ENCODE measurements around the gene DBP.

The DBP gene

DNA sequence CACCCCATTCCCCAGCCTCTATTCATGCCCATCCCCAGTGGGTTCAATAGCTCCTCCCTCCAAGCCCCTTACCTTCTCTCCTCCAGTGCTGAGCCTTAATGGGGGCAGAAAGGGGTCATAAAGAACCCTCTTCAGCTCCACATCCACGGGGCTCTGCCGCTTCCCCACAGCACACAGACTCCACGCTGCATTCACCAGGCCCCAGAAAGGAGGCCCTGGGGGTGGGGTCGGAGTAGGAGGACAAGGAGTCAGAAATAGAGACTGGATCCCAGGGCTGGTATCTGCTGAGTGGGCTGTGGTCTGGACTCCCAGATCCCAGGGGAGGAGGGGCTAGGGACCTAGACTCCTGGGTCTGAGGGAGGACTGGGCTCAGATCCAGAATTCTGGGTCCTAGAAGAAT is 7.2 kb upstream of the DBP start:
- Histone ChIP-seq H3K27ac (no peak overlapping the region), H3K27me3 (no peaks in the 10 kb centered on the region)

DNA sequence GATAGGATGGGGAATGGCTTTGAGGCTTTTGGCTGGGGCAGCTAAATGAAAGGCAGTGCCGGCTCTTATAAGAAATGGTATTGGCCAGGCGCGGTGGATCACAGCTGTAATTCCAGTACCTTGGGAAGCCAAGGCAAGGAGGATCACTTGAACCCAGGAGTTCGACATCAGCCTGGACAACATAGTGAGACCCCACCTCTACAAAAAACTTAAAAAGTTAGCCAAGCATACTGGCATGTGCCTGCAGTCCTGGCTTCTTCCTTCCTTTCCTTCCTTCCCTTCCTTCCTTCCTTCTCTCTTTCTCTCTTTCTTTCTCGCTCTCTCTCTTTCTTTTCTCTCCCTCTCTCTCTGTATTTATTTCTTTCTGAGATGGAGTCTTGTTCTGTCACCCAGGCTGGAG is 5.7 kb upstream of the DBP start:
- Histone ChIP-seq H3K9me3 (no peaks in the 10 kb centered on the region), H3K27me3 (no peaks in the 10 kb centered on the region), H3K4me3 (no peak overlapping the region), H3K27ac (no peak overlapping the region), H3K36me3 (no peaks in the 10 kb centered on the region), H3K4me1 (peaks cover 12 to 27% (median 23%) of the 10 kb centered on the region in 4 donors)
- no peak for DNase-seq
- intact Hi-C loops (cut with DNase I; ENCODE audit: low total_unique reads) = loop anchor here (10.0 kb wide), 2 partner anchors 192 to 352 kb away; partner anchors contain the start of genes GYS1, HSD17B14 and RUVBL2
- TF ChIP-seq, protein P1, sequence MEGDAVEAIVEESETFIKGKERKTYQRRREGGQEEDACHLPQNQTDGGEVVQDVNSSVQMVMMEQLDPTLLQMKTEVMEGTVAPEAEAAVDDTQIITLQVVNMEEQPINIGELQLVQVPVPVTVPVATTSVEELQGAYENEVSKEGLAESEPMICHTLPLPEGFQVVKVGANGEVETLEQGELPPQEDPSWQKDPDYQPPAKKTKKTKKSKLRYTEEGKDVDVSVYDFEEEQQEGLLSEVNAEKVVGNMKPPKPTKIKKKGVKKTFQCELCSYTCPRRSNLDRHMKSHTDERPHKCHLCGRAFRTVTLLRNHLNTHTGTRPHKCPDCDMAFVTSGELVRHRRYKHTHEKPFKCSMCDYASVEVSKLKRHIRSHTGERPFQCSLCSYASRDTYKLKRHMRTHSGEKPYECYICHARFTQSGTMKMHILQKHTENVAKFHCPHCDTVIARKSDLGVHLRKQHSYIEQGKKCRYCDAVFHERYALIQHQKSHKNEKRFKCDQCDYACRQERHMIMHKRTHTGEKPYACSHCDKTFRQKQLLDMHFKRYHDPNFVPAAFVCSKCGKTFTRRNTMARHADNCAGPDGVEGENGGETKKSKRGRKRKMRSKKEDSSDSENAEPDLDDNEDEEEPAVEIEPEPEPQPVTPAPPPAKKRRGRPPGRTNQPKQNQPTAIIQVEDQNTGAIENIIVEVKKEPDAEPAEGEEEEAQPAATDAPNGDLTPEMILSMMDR (IDR thresholded peaks at IDR 0.05) = no peak

More for the DNA sequence above, 7.2 kb upstream of the DBP start:
- Histone ChIP-seq H3K4me1 (peaks cover 7 to 19% (median 17%) of the 10 kb centered on the region in 4 donors), H3K9me3 (no peaks in the 10 kb centered on the region), H3K36me3 (no peaks in the 10 kb centered on the region), H3K4me3 (peak overlapping the region; percentile 57 to 64)
- no peak for DNase-seq
- TF ChIP-seq, protein P1 (IDR thresholded peaks at IDR 0.05) = no peak
- intact Hi-C loops (cut with DNase I; ENCODE audit: low total_unique reads) = loop anchor here (10.0 kb wide), 2 partner anchors 190 to 350 kb away; partner anchors contain the start of genes GYS1, HSD17B14 and RUVBL2

DNA sequence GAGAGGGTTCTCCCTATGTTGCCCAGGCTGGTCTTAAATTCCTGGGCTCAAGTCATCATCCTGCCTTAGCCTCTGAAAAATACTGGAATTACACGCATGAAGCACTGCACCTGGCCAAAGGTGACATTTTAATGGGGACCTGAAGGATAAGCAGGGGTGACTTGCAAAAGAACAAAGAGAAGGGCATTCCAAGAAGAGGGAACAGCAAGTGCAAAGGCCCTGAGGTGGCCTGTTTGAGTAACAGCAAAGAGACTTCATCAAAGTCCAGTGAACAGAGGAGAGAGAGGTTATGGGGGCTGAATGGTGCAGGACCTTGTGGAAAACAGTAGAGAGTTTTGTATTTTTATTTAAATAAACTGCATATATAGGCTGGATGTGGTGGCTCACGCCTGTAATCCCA is 4.7 kb upstream of the DBP start:
- DNase-seq = no peak
- Histone ChIP-seq H3K27ac (no peak overlapping the region), H3K27me3 (no peaks in the 10 kb centered on the region), H3K9me3 (no peaks in the 10 kb centered on the region), H3K36me3 (no peaks in the 10 kb centered on the region), H3K4me1 (peaks cover 12 to 31% (median 26%) of the 10 kb centered on the region in 4 donors), H3K4me3 (no peak overlapping the region)
- TF ChIP-seq, protein P1 (IDR thresholded peaks at IDR 0.05) = no peak
- intact Hi-C loops (cut with DNase I; ENCODE audit: low total_unique reads) = loop anchor here (10.0 kb wide), 2 partner anchors 193 to 353 kb away; partner anchors contain the start of genes GYS1, HSD17B14 and RUVBL2

DNA sequence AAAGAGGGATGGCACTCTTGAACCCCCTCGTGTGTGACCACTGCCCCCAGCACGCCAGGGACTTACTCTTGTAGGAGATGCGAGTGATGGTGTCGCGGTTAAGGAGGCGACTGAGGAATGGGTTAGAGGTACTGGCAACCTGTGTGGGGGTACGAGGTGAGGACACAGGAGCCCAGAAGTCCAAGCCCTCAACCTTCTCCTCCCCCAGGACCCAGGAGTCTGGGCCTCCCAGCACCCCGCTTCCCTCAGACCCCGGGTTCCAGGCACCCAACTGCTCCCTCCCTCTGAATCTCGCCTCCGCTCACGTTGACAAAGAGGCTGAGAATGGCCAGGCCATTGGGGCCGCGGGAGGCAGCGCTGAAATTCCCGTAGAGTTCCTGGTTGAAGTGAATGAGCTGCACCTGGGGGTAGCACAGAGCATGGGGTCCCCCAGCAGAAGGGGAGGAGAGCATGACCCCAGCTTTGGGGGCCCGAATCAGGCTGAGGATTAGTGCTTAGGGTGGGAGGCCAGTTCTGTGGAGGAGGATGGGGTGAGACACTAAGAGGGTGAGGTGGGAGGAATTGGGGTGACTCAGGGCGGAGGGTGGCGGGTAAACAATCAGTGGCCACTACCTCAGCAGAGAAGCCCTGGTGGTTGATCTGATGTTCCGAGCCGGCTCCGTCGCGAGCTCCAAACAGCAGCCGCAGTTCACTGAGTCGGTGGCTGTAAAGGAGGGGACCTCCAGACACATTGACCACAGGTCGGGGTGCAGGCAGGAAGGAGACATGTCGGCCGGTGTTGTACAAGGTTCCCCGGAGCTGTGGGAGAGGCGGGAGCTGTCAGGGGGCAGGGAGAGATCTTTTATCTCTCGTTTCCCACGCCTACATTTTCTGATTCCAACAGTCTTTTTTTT is 2.5 kb upstream of the DBP start:
- no peaks in the 10 kb centered on the region for H3K27me3 ChIP-seq
- H3K36me3 ChIP-seq = no peaks in the 10 kb centered on the region
- TF ChIP-seq, protein P1 (IDR thresholded peaks at IDR 0.05) = no peak
- H3K9me3 ChIP-seq = no peaks in the 10 kb centered on the region
- H3K4me3 ChIP-seq = no peak overlapping the region
- intact Hi-C loops (cut with DNase I; ENCODE audit: low total_unique reads) = loop anchor here (10.0 kb wide), 2 partner anchors 195 to 355 kb away; partner anchors contain the start of genes GYS1, HSD17B14 and RUVBL2
- DNase-seq = no peak
- H3K4me1 ChIP-seq = peaks cover 5 to 33% (median 29%) of the 10 kb centered on the region in 4 donors
- H3K27ac ChIP-seq = no peak overlapping the region

DNA sequence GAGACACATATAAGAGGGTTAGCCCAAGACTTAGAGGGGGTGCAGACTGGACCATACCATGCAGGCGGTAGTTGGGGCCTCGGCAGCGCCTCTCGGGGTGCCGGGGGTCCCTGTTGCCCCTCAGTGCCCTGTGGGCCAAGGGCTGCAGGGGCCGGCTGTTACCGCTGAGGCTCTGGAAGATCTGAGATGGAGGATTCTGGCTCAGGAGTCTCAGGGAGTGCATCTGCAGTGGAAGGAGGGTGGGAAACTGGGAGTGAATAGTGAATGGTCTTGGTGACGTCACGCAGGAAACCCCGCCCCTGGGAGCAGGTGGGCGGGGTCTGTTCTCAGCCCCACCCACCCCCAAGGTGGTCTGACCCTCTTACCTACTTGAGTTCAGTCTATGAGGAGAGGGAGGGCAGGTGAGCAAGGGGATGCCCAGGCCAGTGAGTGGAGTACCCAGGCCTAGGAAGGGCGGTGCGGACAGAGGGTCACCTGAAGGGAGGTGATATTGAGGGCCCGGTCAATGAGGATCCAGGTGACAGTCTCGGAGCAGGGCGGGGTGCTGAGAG is 1.7 kb upstream of the DBP start:
- Histone ChIP-seq H3K9me3 (no peaks in the 10 kb centered on the region), H3K4me3 (peak overlapping the region; percentile 73 to 75), H3K36me3 (no peaks in the 10 kb centered on the region), H3K27me3 (no peaks in the 10 kb centered on the region), H3K27ac (peak overlapping the region; percentile 91 to 96), H3K4me1 (peaks cover 5 to 39% (median 31%) of the 10 kb centered on the region in 4 donors)
- intact Hi-C loops (cut with DNase I; ENCODE audit: low total_unique reads) = no loop called here
- TF ChIP-seq, protein P1 (IDR thresholded peaks at IDR 0.05) = no peak
- peak in 1 of 2 donors; percentile 73 for DNase-seq

All from tibial artery (tissue), 4 donors.